ENCODE measurements around the gene GNB1L. TPM values are rescaled to one million over a fixed set of nuclear protein-coding genes. Genes with fewer than 3 reads are reported as not detected.

Gene GNB1L
- total and polyA plus RNA-seq, 2 experiments from 2014 or later = 14.3 to 16.5 TPM

DNA sequence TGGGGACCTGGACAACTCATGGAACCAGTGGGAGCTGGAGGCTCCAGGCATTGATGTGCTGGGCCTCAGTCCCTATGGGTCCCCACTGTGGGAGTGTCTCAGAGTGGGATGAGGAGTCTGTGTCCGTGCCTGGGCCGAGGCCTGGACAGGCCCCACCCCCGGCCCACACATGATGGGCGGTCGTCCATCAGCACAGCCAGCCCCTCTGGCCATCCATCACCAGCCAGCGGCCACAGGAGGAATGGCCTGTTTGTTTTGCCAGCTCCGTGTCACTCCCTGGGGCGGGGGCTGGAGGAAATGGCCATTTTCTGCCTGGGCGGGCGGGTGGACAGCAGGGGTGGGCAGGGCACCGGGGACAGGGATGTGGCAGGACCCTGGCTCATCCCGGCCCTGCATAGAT is 107.1 kb downstream of the GNB1L start:
- H3K9me3 ChIP-seq (ENCODE audit: low read depth) = no peaks in the 10 kb centered on the region
- no peak overlapping the region for H3K4me2 ChIP-seq (ENCODE audit: unreplicated experiment)
- in situ Hi-C loops (cut with MboI) = no loop called here
- no peak overlapping the region for H2AFZ ChIP-seq
- no peaks in the 10 kb centered on the region for H3K79me2 ChIP-seq (ENCODE audit: insufficient read depth)
- DNase-seq = no peak
- no peak overlapping the region for H3K4me3 ChIP-seq
- H3K27me3 ChIP-seq (replicated peaks; ENCODE audit: insufficient read depth) = no peaks in the 10 kb centered on the region; the same call in 1 of the 2 replicates
- H3K4me1 ChIP-seq (ENCODE audit: insufficient read depth) = no peaks in the 10 kb centered on the region
- no peaks in the 10 kb centered on the region for H3K9me2 ChIP-seq (ENCODE audit: insufficient read depth)
- H3K27ac ChIP-seq = no peak overlapping the region
- no peaks in the 10 kb centered on the region for H3K36me3 ChIP-seq (ENCODE audit: low read depth)
- no peaks in the 10 kb centered on the region for H4K20me1 ChIP-seq (ENCODE audit: insufficient read depth)
- 54 to 58% methylated on average over 10 to 12 of the region's 12 CpGs for WGBS, 2 experiments (ENCODE audit: low coverage in 1 of 2, low lambda C conversion rate in 2 of 2, missing lambda C conversion rate in 2 of 2)
- TF ChIP-seq EZH2phosphoT487 (IDR thresholded peaks at IDR 0.05; ENCODE audit: insufficient read depth, low read depth) (no peak), EZH2 (IDR thresholded peaks at IDR 0.05; ENCODE audit: insufficient read depth, poor library complexity, severe bottlenecking) (no peak)
- H3F3A ChIP-seq (ENCODE audit: insufficient read depth) = no peaks in the 10 kb centered on the region
- no peak overlapping the region for H3K9ac ChIP-seq

- H3K9me2 ChIP-seq (ENCODE audit: insufficient read depth) = no peaks in the 10 kb centered on the region
- no peak for DNase-seq
- no peaks in the 10 kb centered on the region for H3K36me3 ChIP-seq (ENCODE audit: low read depth)
- H3K4me3 ChIP-seq = no peak overlapping the region
- H2AFZ ChIP-seq = no peak overlapping the region
- WGBS, 2 experiments (ENCODE audit: low coverage in 1 of 2, low lambda C conversion rate in 2 of 2, missing lambda C conversion rate in 2 of 2) = 90 to 95% methylated on average over 5 to 13 of the region's 13 CpGs
- H3K79me2 ChIP-seq (ENCODE audit: insufficient read depth) = no peaks in the 10 kb centered on the region
- no peak overlapping the region for H3K9ac ChIP-seq
- H3K27ac ChIP-seq = no peak overlapping the region
- no peak for TF ChIP-seq EZH2phosphoT487 (IDR thresholded peaks at IDR 0.05; ENCODE audit: insufficient read depth, low read depth)
- TF ChIP-seq EZH2 (IDR thresholded peaks at IDR 0.05; ENCODE audit: insufficient read depth, poor library complexity, severe bottlenecking) = no peak
- H3K27me3 ChIP-seq (replicated peaks; ENCODE audit: insufficient read depth) = no peaks in the 10 kb centered on the region; the same call in 1 of the 2 replicates
- H4K20me1 ChIP-seq (ENCODE audit: insufficient read depth) = no peaks in the 10 kb centered on the region
- no peaks in the 10 kb centered on the region for H3K9me3 ChIP-seq (ENCODE audit: low read depth)
- H3K4me1 ChIP-seq (ENCODE audit: insufficient read depth) = no peaks in the 10 kb centered on the region
- H3K4me2 ChIP-seq (ENCODE audit: unreplicated experiment) = no peak overlapping the region
- no peaks in the 10 kb centered on the region for H3F3A ChIP-seq (ENCODE audit: insufficient read depth)
- in situ Hi-C loops (cut with MboI) = no loop called here
These were observed 107.9 kb downstream of the GNB1L start for GRCh38 chr22:19746726-19747125.

DNA sequence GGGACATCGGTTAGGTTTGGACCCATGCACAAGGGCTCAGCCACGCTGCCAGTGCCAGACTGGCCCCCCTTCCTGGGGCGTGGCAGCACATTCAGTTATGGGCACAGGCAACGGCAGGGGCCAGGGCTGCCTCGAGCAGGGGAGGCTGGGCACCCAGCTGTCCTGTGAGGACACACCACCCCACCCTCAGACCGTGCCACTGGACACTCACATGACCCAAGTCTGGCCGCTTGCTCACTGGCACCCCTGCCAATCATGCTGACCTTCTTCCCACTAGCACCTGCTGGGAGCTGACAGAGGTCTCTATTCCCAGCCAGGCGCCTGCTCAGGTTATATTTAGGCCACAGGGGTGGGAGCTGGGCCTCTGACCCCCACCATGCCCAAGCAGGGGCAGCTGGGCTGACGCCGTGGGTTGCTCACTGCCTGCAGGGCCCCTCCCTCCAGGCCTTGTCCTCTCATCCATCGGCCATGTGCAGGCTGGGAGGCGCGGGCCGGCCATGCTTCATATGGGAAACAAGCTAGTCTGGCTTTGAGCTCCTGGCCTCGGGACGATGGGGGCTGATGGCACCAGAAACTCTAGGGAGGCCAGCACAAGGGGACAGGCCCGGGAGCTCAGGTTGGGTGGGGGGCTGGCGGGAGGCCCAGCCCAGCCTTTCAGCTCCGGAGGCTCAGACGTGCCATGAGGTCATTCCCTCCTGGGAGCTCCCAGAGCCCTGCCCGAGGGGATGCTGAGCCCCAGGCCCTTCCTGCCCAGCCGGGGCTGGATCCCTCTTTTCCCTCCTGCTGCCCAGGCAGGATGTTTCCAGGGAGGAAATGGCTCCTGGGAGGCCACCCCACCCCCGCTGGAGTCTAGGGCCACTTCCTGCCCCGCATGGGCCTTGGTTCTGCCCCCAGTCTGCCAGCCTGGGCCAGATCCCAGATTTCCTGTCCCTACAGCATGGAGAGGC is 109.2 kb downstream of the GNB1L start:
- no peak overlapping the region for H3K4me2 ChIP-seq (ENCODE audit: unreplicated experiment)

GRCh38 chr22:19744350-19745006 is 110.2 kb downstream of the GNB1L start:
- H3K9me2 ChIP-seq (ENCODE audit: insufficient read depth) = no peaks in the 10 kb centered on the region
- no peak overlapping the region for H3K4me3 ChIP-seq
- H3F3A ChIP-seq (ENCODE audit: insufficient read depth) = no peaks in the 10 kb centered on the region
- H3K4me2 ChIP-seq (ENCODE audit: unreplicated experiment) = no peak overlapping the region
- TF ChIP-seq EZH2 (IDR thresholded peaks at IDR 0.05; ENCODE audit: insufficient read depth, poor library complexity, severe bottlenecking) (no peak), EZH2phosphoT487 (IDR thresholded peaks at IDR 0.05; ENCODE audit: insufficient read depth, low read depth) (no peak)
- no peaks in the 10 kb centered on the region for H3K79me2 ChIP-seq (ENCODE audit: insufficient read depth)
- no peak overlapping the region for H2AFZ ChIP-seq
- no peak overlapping the region for H3K27ac ChIP-seq
- no peaks in the 10 kb centered on the region for H3K36me3 ChIP-seq (ENCODE audit: low read depth)
- no peaks in the 10 kb centered on the region; the same call in 1 of the 2 replicates for H3K27me3 ChIP-seq (replicated peaks; ENCODE audit: insufficient read depth)
- in situ Hi-C loops (cut with MboI) = no loop called here
- H3K9me3 ChIP-seq (ENCODE audit: low read depth) = no peaks in the 10 kb centered on the region
- no peaks in the 10 kb centered on the region for H3K4me1 ChIP-seq (ENCODE audit: insufficient read depth)
- H3K9ac ChIP-seq = no peak overlapping the region
- WGBS, 2 experiments (ENCODE audit: low coverage in 1 of 2, low lambda C conversion rate in 2 of 2, missing lambda C conversion rate in 2 of 2) = 73 to 78% methylated on average over 13 of the region's 13 CpGs
- DNase-seq = no peak
- no peaks in the 10 kb centered on the region for H4K20me1 ChIP-seq (ENCODE audit: insufficient read depth)

More for the DNA sequence above, 109.2 kb downstream of the GNB1L start:
- Histone ChIP-seq H3K4me3 (no peak overlapping the region), H3K36me3 (ENCODE audit: low read depth) (no peaks in the 10 kb centered on the region), H3K79me2 (ENCODE audit: insufficient read depth) (no peaks in the 10 kb centered on the region), H3K9ac (no peak overlapping the region), H3K27me3 (replicated peaks; ENCODE audit: insufficient read depth) (no peaks in the 10 kb centered on the region; the same call in 1 of the 2 replicates), H3K9me2 (ENCODE audit: insufficient read depth) (no peaks in the 10 kb centered on the region), H3F3A (ENCODE audit: insufficient read depth) (no peaks in the 10 kb centered on the region), H3K27ac (no peak overlapping the region), H3K4me1 (ENCODE audit: insufficient read depth) (no peaks in the 10 kb centered on the region), H4K20me1 (ENCODE audit: insufficient read depth) (no peaks in the 10 kb centered on the region), H3K9me3 (ENCODE audit: low read depth) (no peaks in the 10 kb centered on the region), H2AFZ (no peak overlapping the region)
- DNase-seq = no peak
- in situ Hi-C loops (cut with MboI) = no loop called here
- 64 to 67% methylated on average over 20 to 23 of the region's 24 CpGs for WGBS, 2 experiments (ENCODE audit: low coverage in 1 of 2, low lambda C conversion rate in 2 of 2, missing lambda C conversion rate in 2 of 2)
- no peak for TF ChIP-seq EZH2phosphoT487 (IDR thresholded peaks at IDR 0.05; ENCODE audit: insufficient read depth, low read depth)
- TF ChIP-seq EZH2 (IDR thresholded peaks at IDR 0.05; ENCODE audit: insufficient read depth, poor library complexity, severe bottlenecking) = no peak

All from GM23248 (cell line).